Measurements from ENCODE around the gene FBXL15. TPM values are rescaled to one million over a fixed set of nuclear protein-coding genes. Genes with fewer than 3 reads are reported as not detected.
A peak's percentile ranks its signal among the peaks of the same experiment; 100 is the strongest.

The FBXL15 gene
- total and polyA plus RNA-seq, 2 of the 13 experiments (the other 11 are each of a cell fraction or from before 2014, with no cell fraction given), result 4.3 to 8.3 TPM

DNA sequence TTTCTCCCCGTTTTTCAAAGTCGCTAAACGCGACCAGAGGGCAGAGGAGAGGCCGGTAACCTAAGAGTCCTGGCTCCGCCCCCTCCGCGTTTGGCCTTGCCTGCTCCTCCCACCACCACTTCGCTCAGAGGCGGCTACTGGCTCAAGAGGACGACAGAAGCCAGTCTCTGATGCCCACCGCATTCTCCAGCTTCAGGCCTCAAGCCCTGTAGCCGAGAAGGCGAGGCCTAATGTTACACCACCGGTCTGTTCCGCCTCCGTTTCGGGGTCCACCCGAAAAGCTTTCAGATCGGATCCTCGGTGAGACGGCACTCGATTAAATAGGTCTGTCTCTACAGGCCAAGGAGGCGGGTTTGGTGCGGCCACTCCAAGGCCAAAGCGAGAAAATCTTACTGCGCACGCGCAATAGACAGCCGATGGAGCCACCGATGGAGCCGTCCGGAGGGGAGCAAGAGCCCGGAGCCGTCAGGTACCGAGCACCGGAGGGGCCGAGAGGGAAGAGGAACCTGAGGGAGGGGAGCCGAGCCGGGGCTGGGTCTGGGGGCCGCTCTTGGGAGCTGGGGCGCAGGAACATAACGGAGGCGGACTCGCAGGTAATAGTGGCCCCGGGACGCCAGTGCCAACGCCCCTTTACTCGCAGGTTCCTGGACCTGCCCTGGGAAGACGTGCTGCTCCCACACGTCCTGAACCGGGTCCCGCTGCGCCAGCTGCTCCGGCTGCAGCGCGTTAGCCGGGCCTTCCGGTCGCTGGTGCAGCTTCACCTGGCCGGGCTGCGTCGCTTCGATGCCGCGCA lies at the start of gene FBXL15 (continued):
- no peak for TF ChIP-seq FOXP1 (IDR thresholded peaks at IDR 0.05)
- 0 out of 2 replicates have a peak, but pooled peaks have one; percentile 34 for TF ChIP-seq FOXP1 (CRISPR knock-in tag; IDR thresholded peaks at IDR 0.05)
- no peak for TF ChIP-seq GLI4 (CRISPR knock-in tag; IDR thresholded peaks at IDR 0.05; ENCODE audit: borderline replicate concordance)
- TF ChIP-seq, protein P1, sequence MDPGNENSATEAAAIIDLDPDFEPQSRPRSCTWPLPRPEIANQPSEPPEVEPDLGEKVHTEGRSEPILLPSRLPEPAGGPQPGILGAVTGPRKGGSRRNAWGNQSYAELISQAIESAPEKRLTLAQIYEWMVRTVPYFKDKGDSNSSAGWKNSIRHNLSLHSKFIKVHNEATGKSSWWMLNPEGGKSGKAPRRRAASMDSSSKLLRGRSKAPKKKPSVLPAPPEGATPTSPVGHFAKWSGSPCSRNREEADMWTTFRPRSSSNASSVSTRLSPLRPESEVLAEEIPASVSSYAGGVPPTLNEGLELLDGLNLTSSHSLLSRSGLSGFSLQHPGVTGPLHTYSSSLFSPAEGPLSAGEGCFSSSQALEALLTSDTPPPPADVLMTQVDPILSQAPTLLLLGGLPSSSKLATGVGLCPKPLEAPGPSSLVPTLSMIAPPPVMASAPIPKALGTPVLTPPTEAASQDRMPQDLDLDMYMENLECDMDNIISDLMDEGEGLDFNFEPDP (CRISPR knock-in tag; conservative IDR thresholded peaks at IDR 0.05), result 0 out of 2 replicates have a peak, but pooled peaks have one; percentile 9
- TF ChIP-seq SRF (IDR thresholded peaks at IDR 0.05; ENCODE audit: low read depth, low read length), result peak; percentile 87
- TF ChIP-seq KLF15 (CRISPR knock-in tag; IDR thresholded peaks at IDR 0.05; ENCODE audit: borderline replicate concordance), result 0 out of 2 replicates have a peak, but pooled peaks have one; percentile 4
- TF ChIP-seq, protein P2, sequence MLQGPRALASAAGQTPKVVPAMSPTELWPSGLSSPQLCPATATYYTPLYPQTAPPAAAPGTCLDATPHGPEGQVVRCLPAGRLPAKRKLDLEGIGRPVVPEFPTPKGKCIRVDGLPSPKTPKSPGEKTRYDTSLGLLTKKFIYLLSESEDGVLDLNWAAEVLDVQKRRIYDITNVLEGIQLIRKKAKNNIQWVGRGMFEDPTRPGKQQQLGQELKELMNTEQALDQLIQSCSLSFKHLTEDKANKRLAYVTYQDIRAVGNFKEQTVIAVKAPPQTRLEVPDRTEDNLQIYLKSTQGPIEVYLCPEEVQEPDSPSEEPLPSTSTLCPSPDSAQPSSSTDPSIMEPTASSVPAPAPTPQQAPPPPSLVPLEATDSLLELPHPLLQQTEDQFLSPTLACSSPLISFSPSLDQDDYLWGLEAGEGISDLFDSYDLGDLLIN (CRISPR knock-in tag; IDR thresholded peaks at IDR 0.05; ENCODE audit: borderline replicate concordance), result no peak
- TF ChIP-seq, protein P3, sequence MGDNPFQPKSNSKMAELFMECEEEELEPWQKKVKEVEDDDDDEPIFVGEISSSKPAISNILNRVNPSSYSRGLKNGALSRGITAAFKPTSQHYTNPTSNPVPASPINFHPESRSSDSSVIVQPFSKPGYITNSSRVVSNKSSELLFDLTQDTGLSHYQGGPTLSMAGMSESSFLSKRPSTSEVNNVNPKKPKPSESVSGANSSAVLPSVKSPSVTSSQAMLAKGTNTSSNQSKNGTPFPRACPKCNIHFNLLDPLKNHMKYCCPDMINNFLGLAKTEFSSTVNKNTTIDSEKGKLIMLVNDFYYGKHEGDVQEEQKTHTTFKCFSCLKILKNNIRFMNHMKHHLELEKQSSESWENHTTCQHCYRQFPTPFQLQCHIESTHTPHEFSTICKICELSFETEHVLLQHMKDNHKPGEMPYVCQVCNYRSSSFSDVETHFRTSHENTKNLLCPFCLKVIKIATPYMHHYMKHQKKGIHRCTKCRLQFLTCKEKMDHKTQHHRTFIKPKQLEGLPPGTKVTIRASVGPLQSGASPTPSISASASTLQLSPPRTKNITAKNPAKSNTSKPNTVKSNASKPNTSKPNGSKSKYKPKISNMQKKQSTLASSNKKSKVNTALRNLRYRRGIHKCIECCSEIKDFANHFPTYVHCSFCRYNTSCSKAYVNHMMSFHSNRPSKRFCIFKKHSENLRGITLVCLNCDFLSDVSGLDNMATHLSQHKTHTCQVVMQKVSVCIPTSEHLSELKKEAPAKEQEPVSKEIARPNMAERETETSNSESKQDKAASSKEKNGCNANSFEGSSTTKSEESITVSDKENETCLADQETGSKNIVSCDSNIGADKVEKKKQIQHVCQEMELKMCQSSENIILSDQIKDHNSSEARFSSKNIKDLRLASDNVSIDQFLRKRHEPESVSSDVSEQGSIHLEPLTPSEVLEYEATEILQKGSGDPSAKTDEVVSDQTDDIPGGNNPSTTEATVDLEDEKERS (CRISPR knock-in tag; IDR thresholded peaks at IDR 0.05), result no peak
- TF ChIP-seq SNAPC2 (CRISPR knock-in tag; IDR thresholded peaks at IDR 0.05), result peak; percentile 56; the same call in 1 of the 2 replicates
- TF ChIP-seq GABPB1 (CRISPR knock-in tag; IDR thresholded peaks at IDR 0.05), result peak; percentile 95
- 0 out of 2 replicates have a peak, but pooled peaks have one; percentile 60 for TF ChIP-seq ZNF468 (CRISPR knock-in tag; IDR thresholded peaks at IDR 0.05)
- no peak; the same call in 1 of the 2 replicates for TF ChIP-seq ZNF878 (CRISPR knock-in tag; IDR thresholded peaks at IDR 0.05)
- TF ChIP-seq YY1 (IDR thresholded peaks at IDR 0.05; ENCODE audit: insufficient read depth, insufficient replicate concordance, low read depth, low read length), result peak; percentile 83
- no peak; the same call in 1 of the 2 replicates for TF ChIP-seq ESRRA (CRISPR knock-in tag; IDR thresholded peaks at IDR 0.05; ENCODE audit: low read depth)
- TF ChIP-seq, protein P4, sequence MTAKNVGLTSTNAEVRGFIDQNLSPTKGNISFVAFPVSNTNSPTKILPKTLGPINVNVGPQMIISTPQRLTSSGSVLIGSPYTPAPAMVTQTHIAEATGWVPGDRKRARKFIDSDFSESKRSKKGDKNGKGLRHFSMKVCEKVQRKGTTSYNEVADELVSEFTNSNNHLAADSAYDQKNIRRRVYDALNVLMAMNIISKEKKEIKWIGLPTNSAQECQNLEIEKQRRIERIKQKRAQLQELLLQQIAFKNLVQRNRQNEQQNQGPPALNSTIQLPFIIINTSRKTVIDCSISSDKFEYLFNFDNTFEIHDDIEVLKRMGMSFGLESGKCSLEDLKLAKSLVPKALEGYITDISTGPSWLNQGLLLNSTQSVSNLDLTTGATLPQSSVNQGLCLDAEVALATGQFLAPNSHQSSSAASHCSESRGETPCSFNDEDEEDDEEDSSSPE (CRISPR knock-in tag; IDR thresholded peaks at IDR 0.05), result peak; percentile 57
- TF ChIP-seq ZNF83 (CRISPR knock-in tag; IDR thresholded peaks at IDR 0.05; ENCODE audit: borderline replicate concordance), result no peak
- no peak for TF ChIP-seq NBN (conservative IDR thresholded peaks at IDR 0.05)
- TF ChIP-seq NR3C1 (CRISPR knock-in tag; IDR thresholded peaks at IDR 0.05), result no peak
- 0 out of 2 replicates have a peak, but pooled peaks have one; percentile 77 for TF ChIP-seq TBX2 (CRISPR knock-in tag; IDR thresholded peaks at IDR 0.05; ENCODE audit: borderline replicate concordance)
- TF ChIP-seq, protein P5, sequence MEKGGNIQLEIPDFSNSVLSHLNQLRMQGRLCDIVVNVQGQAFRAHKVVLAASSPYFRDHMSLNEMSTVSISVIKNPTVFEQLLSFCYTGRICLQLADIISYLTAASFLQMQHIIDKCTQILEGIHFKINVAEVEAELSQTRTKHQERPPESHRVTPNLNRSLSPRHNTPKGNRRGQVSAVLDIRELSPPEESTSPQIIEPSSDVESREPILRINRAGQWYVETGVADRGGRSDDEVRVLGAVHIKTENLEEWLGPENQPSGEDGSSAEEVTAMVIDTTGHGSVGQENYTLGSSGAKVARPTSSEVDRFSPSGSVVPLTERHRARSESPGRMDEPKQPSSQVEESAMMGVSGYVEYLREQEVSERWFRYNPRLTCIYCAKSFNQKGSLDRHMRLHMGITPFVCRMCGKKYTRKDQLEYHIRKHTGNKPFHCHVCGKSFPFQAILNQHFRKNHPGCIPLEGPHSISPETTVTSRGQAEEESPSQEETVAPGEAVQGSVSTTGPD (CRISPR knock-in tag; IDR thresholded peaks at IDR 0.05), result no peak
- TF ChIP-seq MAFG (CRISPR knock-in tag; IDR thresholded peaks at IDR 0.05), result no peak

All from HepG2 (cell line).